Lung (tissue), 12 donors: ENCODE data around the gene HPCAL4. TPM values are rescaled to one million over a fixed set of nuclear protein-coding genes. Genes with fewer than 3 reads are reported as not detected.

Experiments
- ATAC-seq: fragments of 200-7000 bp; cut with Tn5 transposase; one replicate; pipeline ENCODE4 v1.9.1; 2020; ENCODE audit warnings: moderate number of reproducible peaks; ENCODE audit not compliant: insufficient read depth, low FRiP score
- DNase-seq, 3 donors: peaks; one replicate each; pipeline ENCODE4 v3.0.0-alpha.2; 2013 to 2017
- H3K27ac ChIP-seq, 2 donors: one replicate each; pipeline ENCODE4 v1.5.1; 2013; ENCODE audit warnings: mild to moderate bottlenecking in 2 of 2, moderate library complexity in 2 of 2, control low read depth in 1 of 2, inconsistent platforms in 1 of 2, low read depth in 1 of 2, low read length in 1 of 2
- H3K27me3 ChIP-seq, 3 donors: one replicate each; pipeline ENCODE4 v1.5.1; 2013; ENCODE audit warnings: low read length in 2 of 3; ENCODE audit not compliant: control insufficient read depth in 3 of 3, insufficient read depth in 3 of 3
- H3K36me3 ChIP-seq, 4 donors: one replicate each; pipeline ENCODE4 v1.5.1; 2013; ENCODE audit warnings: low read length in 4 of 4, mild to moderate bottlenecking in 1 of 4, moderate library complexity in 1 of 4; ENCODE audit not compliant: control insufficient read depth in 4 of 4, insufficient read depth in 4 of 4
- H3K4me1 ChIP-seq, 5 donors: one replicate each; pipeline ENCODE4 v1.5.1; 2013; ENCODE audit warnings: low read length in 5 of 5, mild to moderate bottlenecking in 2 of 5, moderate library complexity in 1 of 5; ENCODE audit not compliant: control insufficient read depth in 5 of 5, insufficient read depth in 5 of 5
- H3K4me3 ChIP-seq: one replicate; pipeline ENCODE4 v1.5.1; 2013; ENCODE audit warnings: mild to moderate bottlenecking, control low read depth, moderate library complexity
- H3K9ac ChIP-seq, 2 donors: one replicate each; pipeline ENCODE4 v1.5.1; 2013; ENCODE audit warnings: low read length in 2 of 2, control low read depth in 1 of 2; ENCODE audit not compliant: insufficient read depth in 1 of 2
- H3K9me3 ChIP-seq, 4 donors: one replicate each; pipeline ENCODE4 v1.5.1; 2013; ENCODE audit warnings: low read length in 3 of 4, mild to moderate bottlenecking in 1 of 4, moderate library complexity in 1 of 4; ENCODE audit not compliant: control insufficient read depth in 4 of 4, insufficient read depth in 3 of 4
- CTCF ChIP-seq: IDR thresholded peaks from 2 replicates; pipeline ENCODE4 v1.5.1; 2012; ENCODE audit warnings: mild to moderate bottlenecking; ENCODE audit errors: control extremely low read depth, extremely low read depth
- WGBS, 2 donors: extraction: QIAGEN DNeasy Blood & Tissue Kit; methylation state at CpG; one replicate each; pipeline ENCODE4 v1.1.7; 2013; 5-methylcytosine and 5-hydroxymethylcytosine counted together
- polyA plus RNA-seq, 2 donors: library from polyadenylated mRNA; stranded (reverse); fragments of 200-250 nt; gene quantifications; one replicate each; pipeline ENCODE4 v1.2.1, GENCODE V29; 2013
- total RNA-seq, 2 donors: library from RNA; depleted of rRNA in 1 of 2; stranded (reverse); fragments of >200 nt in 1 of 2; gene quantifications; one replicate each; pipeline ENCODE4 v1.2.1, GENCODE V29; 2014 to 2021
- donor health status: control.
- donor health status: control.
- donor health status: Bipolar disorder and iron deficiency.
- donor health status: healthy.
- donor health status: DM: yes; HTN: yes; CAD: no.

Gene HPCAL4
- total and polyA plus RNA-seq, 4 donors, result 0.08 to 0.43 (median 0.17) TPM

GRCh38 chr1:39698568-39698967 lies 7.3 kb upstream of the HPCAL4 start:
- Histone ChIP-seq H3K36me3 (no peaks in the 10 kb centered on the region), H3K9ac (no peak overlapping the region), H3K4me3 (no peak overlapping the region), H3K9me3 (peaks cover 0 to 2% (median 0%) of the 10 kb centered on the region in 4 donors), H3K27ac (no peak overlapping the region), H3K27me3 (peaks cover 0 to 15% (median 14%) of the 10 kb centered on the region in 3 donors), H3K4me1 (peaks cover 0 to 17% (median 5%) of the 10 kb centered on the region in 5 donors)
- 92 to 93% methylated on average over 4 of the region's 4 CpGs for WGBS, 2 donors
- DNase-seq (no peak), ATAC-seq (no peak)
- TF ChIP-seq CTCF, result no peak

GRCh38 chr1:39696448-39696847 lies 5.2 kb upstream of the HPCAL4 start:
- Histone ChIP-seq H3K27me3 (peaks cover 0 to 36% (median 31%) of the 10 kb centered on the region in 3 donors), H3K4me3 (no peak overlapping the region), H3K27ac (no peak overlapping the region), H3K4me1 (peaks cover 2 to 21% (median 11%) of the 10 kb centered on the region in 5 donors), H3K9ac (no peak overlapping the region), H3K36me3 (no peaks in the 10 kb centered on the region), H3K9me3 (peaks cover 0 to 2% (median 0%) of the 10 kb centered on the region in 4 donors)
- no peak for TF ChIP-seq CTCF
- DNase-seq (no peak), ATAC-seq (no peak)
- 78 to 79% methylated on average over 1 of the region's 1 CpG for WGBS, 2 donors

GRCh38 chr1:39695016-39695415 lies 3.8 kb upstream of the HPCAL4 start:
- Histone ChIP-seq H3K4me3 (no peak overlapping the region), H3K9me3 (peaks cover 0 to 2% (median 0%) of the 10 kb centered on the region in 4 donors), H3K27ac (no peak overlapping the region), H3K4me1 (peaks cover 0 to 18% (median 7%) of the 10 kb centered on the region in 5 donors), H3K9ac (no peak overlapping the region), H3K27me3 (peaks cover 0 to 43% (median 43%) of the 10 kb centered on the region in 3 donors), H3K36me3 (no peaks in the 10 kb centered on the region)
- DNase-seq, result no peak
- TF ChIP-seq CTCF, result no peak
- ATAC-seq, result no peak
- WGBS, 2 donors, result 5 to 14% methylated on average over 1 of the region's 1 CpG

- Histone ChIP-seq H3K9ac (no peak overlapping the region), H3K36me3 (no peaks in the 10 kb centered on the region), H3K4me1 (peaks cover 0 to 23% (median 7%) of the 10 kb centered on the region in 5 donors), H3K4me3 (no peak overlapping the region), H3K27me3 (peaks cover 0 to 53% (median 52%) of the 10 kb centered on the region in 3 donors), H3K9me3 (no peaks in the 10 kb centered on the region), H3K27ac (no peak overlapping the region)
- ATAC-seq, result no peak
- no peak for DNase-seq
- TF ChIP-seq CTCF, result no peak
- WGBS, 2 donors, result 95 to 100% methylated on average over 1 of the region's 1 CpG
These were observed 2.8 kb upstream of the HPCAL4 start for GRCh38 chr1:39694026-39694425.
